GM23248 (cell line): Measurements from ENCODE around the gene PDGFC. TPM values are rescaled to one million over a fixed set of nuclear protein-coding genes. Genes with fewer than 3 reads are reported as not detected.

ENCODE experiments used
- DNase-seq: peaks from one replicate; pipeline ENCODE4 v3.0.0-alpha.2; 2015
- H2AFZ ChIP-seq: fragments of 200-600 bp; sonication (generic); 2 replicates; pipeline ENCODE4 v1.6.1; 2016; ENCODE audit warnings: antibody characterized with exemption
- H3F3A ChIP-seq: fragments of 200-600 bp; sonication (generic); 2 replicates; pipeline ENCODE4 v1.6.1; 2016; ENCODE audit warnings: mild to moderate bottlenecking, antibody characterized with exemption, mixed run types; ENCODE audit not compliant: insufficient read depth
- H3K27ac ChIP-seq: fragments of 200-600 bp; sonication (generic); 2 replicates; pipeline ENCODE4 v1.5.1; 2016; ENCODE audit warnings: mild to moderate bottlenecking
- H3K27me3 ChIP-seq: fragments of 200-600 bp; sonication (generic); replicated peaks from 2 replicates; pipeline ENCODE4 v1.6.1; 2016; ENCODE audit warnings: mild to moderate bottlenecking; ENCODE audit not compliant: insufficient read depth
- H3K36me3 ChIP-seq: fragments of 200-600 bp; sonication (generic); 2 replicates; pipeline ENCODE4 v1.6.1; 2016; ENCODE audit warnings: low read depth, mild to moderate bottlenecking
- H3K4me1 ChIP-seq: fragments of 200-600 bp; sonication (generic); 2 replicates; pipeline ENCODE4 v1.6.1; 2016; ENCODE audit warnings: mild to moderate bottlenecking; ENCODE audit not compliant: insufficient read depth
- H3K4me2 ChIP-seq: fragments of 200-600 bp; sonication (generic); one replicate; pipeline ENCODE4 v1.6.1; 2016; ENCODE audit warnings: mild to moderate bottlenecking; ENCODE audit not compliant: unreplicated experiment
- H3K4me3 ChIP-seq: fragments of 200-600 bp; sonication (generic); 2 replicates; pipeline ENCODE4 v1.5.1; 2016; ENCODE audit warnings: mild to moderate bottlenecking
- H3K79me2 ChIP-seq: fragments of 200-600 bp; sonication (generic); 2 replicates; pipeline ENCODE4 v1.6.1; 2016; ENCODE audit warnings: mild to moderate bottlenecking; ENCODE audit not compliant: insufficient read depth
- H3K9ac ChIP-seq: fragments of 200-600 bp; sonication (generic); 2 replicates; pipeline ENCODE4 v1.6.1; 2016; ENCODE audit warnings: mild to moderate bottlenecking
- H3K9me2 ChIP-seq: fragments of 200-600 bp; sonication (generic); 2 replicates; pipeline ENCODE4 v1.6.1; 2016; ENCODE audit warnings: mixed run types, mild to moderate bottlenecking, moderate library complexity; ENCODE audit not compliant: insufficient read depth
- H3K9me3 ChIP-seq: fragments of 200-600 bp; sonication (generic); one replicate; pipeline ENCODE4 v1.6.1; 2017; ENCODE audit warnings: low read depth
- H4K20me1 ChIP-seq: fragments of 200-600 bp; sonication (generic); 2 replicates; pipeline ENCODE4 v1.6.0; 2016; ENCODE audit not compliant: insufficient read depth
- EZH2 ChIP-seq: fragments of 200-600 bp; sonication (generic); IDR thresholded peaks from 2 replicates; pipeline ENCODE4 v1.6.1; 2018; ENCODE audit warnings: antibody characterized with exemption, mild to moderate bottlenecking; ENCODE audit not compliant: insufficient read depth, poor library complexity, severe bottlenecking
- EZH2phosphoT487 ChIP-seq: fragments of 200-600 bp; sonication (generic); IDR thresholded peaks from 2 replicates; pipeline ENCODE4 v1.6.1; 2018; ENCODE audit warnings: antibody characterized with exemption, moderate library complexity, mild to moderate bottlenecking, low read depth; ENCODE audit not compliant: insufficient read depth
- WGBS, 2 experiments: methylation state at CpG; one replicate each; pipeline ENCODE4 v1.1.6; 2015 to 2017; ENCODE audit warnings: low lambda C conversion rate in 2 of 2, low coverage in 1 of 2; ENCODE audit errors: missing lambda C conversion rate in 2 of 2; 5-methylcytosine and 5-hydroxymethylcytosine counted together
- in situ Hi-C: fragments of 300-500 bp; cut with MboI; formaldehyde crosslinking; loops from 2 replicates; pipeline ENCODE4 v1.15.0; 2020
- polyA plus RNA-seq: library from polyadenylated mRNA; unstranded; fragments of >200 nt; fragmentation: Nextera tagmentation; extraction: Ambion mirVana; gene quantifications from 2 replicates; pipeline ENCODE4 v1.2.1, GENCODE V29; 2016
- total RNA-seq: library from RNA; depleted of rRNA; stranded (reverse); fragments of >200 nt; shearing (Covaris generic); gene quantifications from 2 replicates; pipeline ENCODE4 v1.2.3, GENCODE V29; 2014

Gene PDGFC
- total and polyA plus RNA-seq, 2 experiments from 2014 or later, result 26.5 to 64.4 TPM

DNA sequence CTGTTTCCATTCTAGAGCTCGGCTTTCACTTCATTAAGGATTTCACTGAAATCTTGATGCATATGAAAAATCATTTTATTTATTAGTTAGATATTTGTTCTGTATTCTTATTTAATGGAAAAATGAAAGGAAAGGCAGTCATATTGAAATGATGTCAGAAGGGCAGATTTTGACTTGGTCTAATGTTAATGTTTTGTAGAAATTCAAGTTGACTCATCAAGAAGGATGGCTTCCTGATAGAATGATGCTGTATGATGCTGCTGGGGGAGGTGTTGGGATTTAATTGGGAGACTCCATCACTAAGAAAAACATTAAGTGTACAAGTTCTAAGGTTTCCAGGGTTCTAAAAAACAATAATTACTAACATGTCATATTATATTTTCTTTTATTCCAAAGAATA, 204.8 kb downstream of the PDGFC start:
- Histone ChIP-seq H3K4me3 (no peak overlapping the region), H3K9me3 (no peaks in the 10 kb centered on the region), H3K4me2 (no peak overlapping the region), H3F3A (peaks cover 34% of the 10 kb centered on the region), H3K79me2 (no peaks in the 10 kb centered on the region; the same call in 1 of the 2 replicates), H4K20me1 (no peaks in the 10 kb centered on the region), H3K36me3 (peaks cover 31% of the 10 kb centered on the region), H3K4me1 (peaks cover 53% of the 10 kb centered on the region), H3K9me2 (no peaks in the 10 kb centered on the region), H3K9ac (no peak overlapping the region), H3K27ac (no peak overlapping the region), H3K27me3 (no peaks in the 10 kb centered on the region), H2AFZ (no peak overlapping the region)
- WGBS, 2 experiments, result 54 to 74% methylated on average over 1 of the region's 1 CpG
- TF ChIP-seq EZH2phosphoT487 (no peak), EZH2 (no peak)
- in situ Hi-C loops, result no loop called here
- DNase-seq, result peak; percentile 53

DNA sequence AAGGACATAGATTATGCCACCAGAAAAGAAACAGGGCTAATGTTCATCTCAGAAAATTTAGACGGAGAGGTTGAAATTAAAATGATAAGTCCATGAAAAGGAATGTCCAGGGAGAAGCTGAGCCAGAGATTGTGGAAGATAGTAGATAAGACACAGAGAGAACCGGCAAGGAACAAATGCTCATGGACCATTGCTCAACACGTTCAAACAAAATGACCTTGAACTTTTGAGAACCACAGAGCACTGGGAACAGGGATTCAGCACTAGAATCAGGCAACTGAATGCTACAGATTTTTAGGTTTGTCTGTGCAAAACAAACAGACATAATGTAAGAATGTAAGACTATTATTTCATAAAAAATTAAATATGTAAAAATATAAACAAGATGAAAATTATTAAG, 206.3 kb downstream of the PDGFC start:
- no peak for DNase-seq
- H4K20me1 ChIP-seq, result no peaks in the 10 kb centered on the region
- H3K9me3 ChIP-seq, result no peaks in the 10 kb centered on the region
- WGBS, 2 experiments, result 92 to 98% methylated on average over 3 of the region's 3 CpGs
- H3F3A ChIP-seq, result peaks cover 18% of the 10 kb centered on the region
- no peak overlapping the region for H3K4me2 ChIP-seq
- no peak overlapping the region for H3K27ac ChIP-seq
- H3K9ac ChIP-seq, result no peak overlapping the region
- no peak overlapping the region for H2AFZ ChIP-seq
- H3K27me3 ChIP-seq, result no peaks in the 10 kb centered on the region
- no peak overlapping the region for H3K4me3 ChIP-seq
- no peaks in the 10 kb centered on the region for H3K9me2 ChIP-seq
- no peaks in the 10 kb centered on the region; the same call in 1 of the 2 replicates for H3K79me2 ChIP-seq
- in situ Hi-C loops, result no loop called here
- H3K36me3 ChIP-seq, result peaks cover 35% of the 10 kb centered on the region
- TF ChIP-seq EZH2, result no peak
- no peak for TF ChIP-seq EZH2phosphoT487
- peaks cover 47% of the 10 kb centered on the region for H3K4me1 ChIP-seq

- WGBS, 2 experiments, result 87% methylated on average over 2 of the region's 2 CpGs
- no peaks in the 10 kb centered on the region for H4K20me1 ChIP-seq
- in situ Hi-C loops, result no loop called here
- peaks cover 14% of the 10 kb centered on the region; the same call in 1 of the 2 replicates for H3F3A ChIP-seq
- H3K9me2 ChIP-seq, result no peaks in the 10 kb centered on the region
- no peak for DNase-seq
- H3K4me2 ChIP-seq, result no peak overlapping the region
- no peak for TF ChIP-seq EZH2
- no peak for TF ChIP-seq EZH2phosphoT487
- no peaks in the 10 kb centered on the region; the same call in 1 of the 2 replicates for H3K79me2 ChIP-seq
- H3K4me1 ChIP-seq, result peaks cover 43% of the 10 kb centered on the region
- no peak overlapping the region for H3K9ac ChIP-seq
- no peak overlapping the region for H3K4me3 ChIP-seq
- H3K27ac ChIP-seq, result no peak overlapping the region
- H2AFZ ChIP-seq, result no peak overlapping the region
- peaks cover 35% of the 10 kb centered on the region for H3K36me3 ChIP-seq
- no peaks in the 10 kb centered on the region for H3K9me3 ChIP-seq
- H3K27me3 ChIP-seq, result no peaks in the 10 kb centered on the region
Observed at GRCh38 chr4:156764846-156765245, 206.8 kb downstream of the PDGFC start.

DNA sequence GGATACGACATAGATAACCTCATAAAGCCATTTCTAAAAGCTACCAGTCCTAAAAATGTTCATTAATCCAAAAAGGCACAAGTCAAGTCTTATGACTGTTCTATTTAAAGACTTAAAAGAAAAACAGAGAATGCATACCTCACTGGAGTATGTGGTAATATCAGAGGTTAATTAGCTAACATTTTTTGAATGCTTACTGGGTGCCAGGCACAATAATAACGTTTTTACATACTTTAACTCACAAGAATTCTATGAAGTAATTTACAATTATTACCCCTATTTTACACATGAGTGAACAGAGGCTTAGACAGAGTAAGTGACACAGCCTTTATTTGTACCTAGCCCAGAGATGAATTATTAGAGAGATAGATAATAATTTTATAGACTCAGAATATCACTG, 207.5 kb downstream of the PDGFC start:
- Histone ChIP-seq H3K79me2 (no peaks in the 10 kb centered on the region; the same call in 1 of the 2 replicates), H3K4me2 (peak overlapping the region; percentile 40), H3K27ac (peak overlapping the region; percentile 35), H3K9ac (no peak overlapping the region), H2AFZ (no peak overlapping the region), H3K4me1 (peaks cover 36% of the 10 kb centered on the region), H3K27me3 (no peaks in the 10 kb centered on the region), H3F3A (peaks cover 14% of the 10 kb centered on the region; the same call in 1 of the 2 replicates), H3K9me3 (no peaks in the 10 kb centered on the region), H3K4me3 (0 out of 2 replicates have a peak overlapping the region, but pooled peaks have one; percentile 5), H4K20me1 (no peaks in the 10 kb centered on the region), H3K36me3 (peaks cover 35% of the 10 kb centered on the region), H3K9me2 (no peaks in the 10 kb centered on the region)
- 45 to 46% methylated on average over 2 of the region's 2 CpGs for WGBS, 2 experiments
- in situ Hi-C loops, result no loop called here
- peak; percentile 49 for DNase-seq
- TF ChIP-seq EZH2phosphoT487 (no peak), EZH2 (no peak)

- in situ Hi-C loops, result no loop called here
- no peaks in the 10 kb centered on the region for H4K20me1 ChIP-seq
- TF ChIP-seq EZH2phosphoT487, result no peak
- no peak for TF ChIP-seq EZH2
- DNase-seq, result no peak
- H3K9me2 ChIP-seq, result no peaks in the 10 kb centered on the region
- no peaks in the 10 kb centered on the region for H3K9me3 ChIP-seq
- no peak overlapping the region for H3K9ac ChIP-seq
- H2AFZ ChIP-seq, result no peak overlapping the region
- H3K79me2 ChIP-seq, result no peaks in the 10 kb centered on the region; the same call in 1 of the 2 replicates
- H3F3A ChIP-seq, result peaks cover 14% of the 10 kb centered on the region; the same call in 1 of the 2 replicates
- H3K4me2 ChIP-seq, result peak overlapping the region; percentile 40
- peak overlapping the region; percentile 35 for H3K27ac ChIP-seq
- H3K27me3 ChIP-seq, result no peaks in the 10 kb centered on the region
- peaks cover 35% of the 10 kb centered on the region for H3K36me3 ChIP-seq
- H3K4me1 ChIP-seq, result peaks cover 35% of the 10 kb centered on the region
- WGBS, 2 experiments, result 70 to 71% methylated on average over 2 of the region's 2 CpGs
- H3K4me3 ChIP-seq, result no peak overlapping the region
Observed at GRCh38 chr4:156763511-156763910, 208.1 kb downstream of the PDGFC start.
